ENCODE results near the gene ABI1.

The ABI1 gene

GRCh38 chr10:26806557-26806956 lies 54.2 kb downstream of the ABI1 start:
- no peak for DNase-seq (ENCODE audit: low spot score)
- TF ChIP-seq, protein P1, sequence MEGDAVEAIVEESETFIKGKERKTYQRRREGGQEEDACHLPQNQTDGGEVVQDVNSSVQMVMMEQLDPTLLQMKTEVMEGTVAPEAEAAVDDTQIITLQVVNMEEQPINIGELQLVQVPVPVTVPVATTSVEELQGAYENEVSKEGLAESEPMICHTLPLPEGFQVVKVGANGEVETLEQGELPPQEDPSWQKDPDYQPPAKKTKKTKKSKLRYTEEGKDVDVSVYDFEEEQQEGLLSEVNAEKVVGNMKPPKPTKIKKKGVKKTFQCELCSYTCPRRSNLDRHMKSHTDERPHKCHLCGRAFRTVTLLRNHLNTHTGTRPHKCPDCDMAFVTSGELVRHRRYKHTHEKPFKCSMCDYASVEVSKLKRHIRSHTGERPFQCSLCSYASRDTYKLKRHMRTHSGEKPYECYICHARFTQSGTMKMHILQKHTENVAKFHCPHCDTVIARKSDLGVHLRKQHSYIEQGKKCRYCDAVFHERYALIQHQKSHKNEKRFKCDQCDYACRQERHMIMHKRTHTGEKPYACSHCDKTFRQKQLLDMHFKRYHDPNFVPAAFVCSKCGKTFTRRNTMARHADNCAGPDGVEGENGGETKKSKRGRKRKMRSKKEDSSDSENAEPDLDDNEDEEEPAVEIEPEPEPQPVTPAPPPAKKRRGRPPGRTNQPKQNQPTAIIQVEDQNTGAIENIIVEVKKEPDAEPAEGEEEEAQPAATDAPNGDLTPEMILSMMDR (IDR thresholded peaks at IDR 0.05; ENCODE audit: borderline replicate concordance, control extremely low read depth, extremely low read depth, insufficient read depth, missing control alignments): no peak
- in situ Hi-C loops (cut with MboI; ENCODE audit: low sequenced_read_pairs, unreplicated experiment): no loop called here

GRCh38 chr10:26805567-26806245 lies 55.1 kb downstream of the ABI1 start:
- DNase-seq (ENCODE audit: low spot score): no peak
- in situ Hi-C loops (cut with MboI; ENCODE audit: low sequenced_read_pairs, unreplicated experiment): no loop called here
- TF ChIP-seq, protein P1 (IDR thresholded peaks at IDR 0.05; ENCODE audit: borderline replicate concordance, control extremely low read depth, extremely low read depth, insufficient read depth, missing control alignments): no peak

DNA sequence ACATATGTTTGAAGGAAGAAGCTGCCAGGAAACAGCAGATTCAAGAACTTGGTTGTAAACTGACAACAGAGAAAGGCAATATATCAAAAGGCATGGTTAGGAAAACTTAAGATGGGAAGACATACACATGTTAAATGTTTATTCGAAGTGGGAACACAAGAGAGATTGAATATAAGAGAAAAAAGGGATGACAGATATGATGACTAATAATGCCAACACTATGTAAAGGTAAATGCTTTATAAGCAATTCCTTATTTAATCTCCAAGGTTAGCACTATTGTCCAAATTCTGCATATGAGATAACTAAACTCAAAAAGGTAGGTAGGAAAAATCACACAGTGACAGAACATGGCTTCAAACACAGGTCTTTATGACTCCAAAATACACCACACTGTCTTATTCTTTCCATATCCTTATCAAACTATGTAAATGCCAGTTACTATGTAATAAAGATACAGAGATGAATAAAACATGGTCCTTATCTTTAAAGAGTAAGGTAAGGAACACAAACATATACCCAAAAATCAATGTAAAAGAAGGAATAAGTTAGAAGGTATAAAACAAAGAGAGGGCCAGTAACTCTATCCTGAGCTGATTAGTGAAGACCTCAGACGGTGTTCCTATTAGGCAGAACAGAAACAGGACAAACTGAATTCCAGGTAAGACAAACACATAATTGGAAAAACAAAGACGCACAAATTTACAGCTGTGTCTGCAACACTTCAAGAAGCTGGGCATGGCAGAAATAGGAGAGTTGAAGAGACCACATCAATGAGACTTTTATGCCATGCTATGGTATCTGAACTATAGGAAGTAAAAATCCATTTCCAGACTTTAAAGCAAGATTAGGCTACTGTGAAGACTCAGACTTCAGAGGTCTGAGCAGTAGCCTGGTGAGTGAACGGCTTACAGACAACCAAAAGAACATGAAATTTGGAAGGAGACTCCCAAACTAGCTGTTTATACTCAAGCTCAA lies 56.1 kb downstream of the ABI1 start:
- in situ Hi-C loops (cut with MboI; ENCODE audit: low sequenced_read_pairs, unreplicated experiment): no loop called here
- DNase-seq (ENCODE audit: low spot score): no peak
- TF ChIP-seq, protein P1 (IDR thresholded peaks at IDR 0.05; ENCODE audit: borderline replicate concordance, control extremely low read depth, extremely low read depth, insufficient read depth, missing control alignments): no peak

- TF ChIP-seq, protein P1 (IDR thresholded peaks at IDR 0.05; ENCODE audit: borderline replicate concordance, control extremely low read depth, extremely low read depth, insufficient read depth, missing control alignments): no peak
- DNase-seq (ENCODE audit: low spot score): no peak
- in situ Hi-C loops (cut with MboI; ENCODE audit: low sequenced_read_pairs, unreplicated experiment): no loop called here
These were observed 56.9 kb downstream of the ABI1 start for GRCh38 chr10:26803849-26804248.

- no peak for DNase-seq (ENCODE audit: low spot score)
- in situ Hi-C loops (cut with MboI; ENCODE audit: low sequenced_read_pairs, unreplicated experiment): no loop called here
- TF ChIP-seq, protein P1 (IDR thresholded peaks at IDR 0.05; ENCODE audit: borderline replicate concordance, control extremely low read depth, extremely low read depth, insufficient read depth, missing control alignments): no peak
These were observed 58.2 kb downstream of the ABI1 start for GRCh38 chr10:26802527-26802926.

DNA sequence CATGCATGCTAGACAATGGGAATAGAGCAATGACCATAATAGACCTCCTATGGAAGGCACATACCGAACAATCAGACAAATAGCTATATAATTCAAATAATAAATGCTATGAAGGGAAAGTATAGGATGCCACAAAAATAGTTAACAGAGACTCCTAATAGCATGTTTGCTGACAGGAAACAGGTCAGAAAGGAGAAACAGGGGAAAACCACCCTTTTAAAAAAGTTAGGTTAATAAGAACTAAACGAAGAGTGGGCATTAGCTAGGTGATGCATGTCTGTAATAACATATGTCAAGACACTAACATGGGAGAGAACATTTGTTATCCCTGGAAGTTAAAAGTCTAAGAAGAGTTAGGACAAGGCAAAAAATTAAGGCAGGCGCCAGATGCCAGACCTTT lies 58.9 kb downstream of the ABI1 start:
- TF ChIP-seq, protein P1 (IDR thresholded peaks at IDR 0.05; ENCODE audit: borderline replicate concordance, control extremely low read depth, extremely low read depth, insufficient read depth, missing control alignments): no peak
- in situ Hi-C loops (cut with MboI; ENCODE audit: low sequenced_read_pairs, unreplicated experiment): no loop called here

More for the DNA sequence above, 58.9 kb downstream of the ABI1 start:
- no peak for DNase-seq (ENCODE audit: low spot score)

Measured in GM13976 (cell line).